Lower leg skin (tissue), 3 donors: ENCODE results near the gene CDC42SE1.

ENCODE experiments used
- CTCF ChIP-seq, 3 donors: fragments of 450-650 bp; IDR thresholded peaks; one replicate each; pipeline ENCODE4 v1.5.1; 2016; ENCODE audit warnings: antibody characterized with exemption in 3 of 3, mild to moderate bottlenecking in 3 of 3, moderate library complexity in 2 of 3
- POLR2A ChIP-seq, 2 donors: fragments of 450-650 bp; IDR thresholded peaks; one replicate each; pipeline ENCODE4 v1.6.1; 2016 to 2017; ENCODE audit warnings: antibody characterized with exemption in 2 of 2, mild to moderate bottlenecking in 1 of 2, moderate library complexity in 1 of 2

GRCh38 chr1:151050051-151050688 is 9.3 kb downstream of the CDC42SE1 start:
- no peak for TF ChIP-seq POLR2A (IDR thresholded peaks at IDR 0.05)
- TF ChIP-seq CTCF (IDR thresholded peaks at IDR 0.05) = no peak
